IMR-90 (cell line): ENCODE data around the gene SMIM9. TPM values are rescaled to one million over a fixed set of nuclear protein-coding genes. Genes with fewer than 3 reads are reported as not detected.
A peak's percentile ranks its signal among the peaks of the same experiment; 100 is the strongest.

Source experiments
- ATAC-seq: fragments of 200-7000 bp; cut with Tn5 transposase; 2 replicates; pipeline ENCODE4 v1.9.1; 2020; ENCODE audit warnings: low read depth, mild to moderate bottlenecking, moderate library complexity
- BruUV-seq: library from RNA; stranded (reverse); fragments of 400-500 nt; replicated peaks from 2 replicates; lab custom pipeline; 2021; lab: Mats Ljungman, UMichigan
- CTCF ChIA-PET: fragments of 300-600 bp; formaldehyde crosslinking; extraction: SDS; loops from one replicate; lab custom pipeline; 2021; ENCODE audit warnings: antibody characterized with exemption; lab: Yijun Ruan, JAX
- POLR2A ChIA-PET: fragments of 300-600 bp; sonication (Branson Sonifier 250); formaldehyde crosslinking; loops from one replicate; lab custom pipeline; 2022; ENCODE audit warnings: antibody characterized with exemption; ENCODE audit not compliant: unreplicated experiment; lab: Charles Lee
- DNase-seq: peaks from one replicate; pipeline ENCODE4 v3.0.0; 2013
- H2AFZ ChIP-seq: replicated peaks from 2 replicates; pipeline ENCODE3; 2013; ENCODE audit warnings: low read length, mild to moderate bottlenecking; ENCODE audit not compliant: poor library complexity
- H2AK5ac ChIP-seq: 2 replicates; pipeline ENCODE4 v1.6.1; 2013; ENCODE audit warnings: low read depth, low read length, inconsistent platforms
- H2AK9ac ChIP-seq: replicated peaks from 2 replicates; pipeline ENCODE3; 2013; ENCODE audit warnings: mild to moderate bottlenecking, low read depth, low read length, moderate library complexity; ENCODE audit not compliant: poor library complexity
- H2BK120ac ChIP-seq: 2 replicates; pipeline ENCODE4 v1.6.1; 2013; ENCODE audit warnings: low read depth, low read length, inconsistent platforms
- H2BK15ac ChIP-seq: 3 replicates; pipeline ENCODE4 v1.6.1; 2013; ENCODE audit warnings: low read depth, low read length, inconsistent platforms
- H2BK20ac ChIP-seq: 2 replicates; pipeline ENCODE4 v1.6.1; 2013; ENCODE audit warnings: low read depth, mild to moderate bottlenecking, inconsistent platforms, low read length, moderate library complexity
- H2BK5ac ChIP-seq: 2 replicates; pipeline ENCODE4 v1.6.1; 2013; ENCODE audit warnings: mild to moderate bottlenecking, low read depth, low read length, inconsistent platforms; ENCODE audit not compliant: poor library complexity, severe bottlenecking
- H3K14ac ChIP-seq: replicated peaks from 2 replicates; pipeline ENCODE4 v1.6.1; 2013; ENCODE audit warnings: low read depth, low read length, inconsistent platforms
- H3K18ac ChIP-seq: 2 replicates; pipeline ENCODE4 v1.6.1; 2013; ENCODE audit warnings: low read depth, low read length, control low read depth
- H3K23ac ChIP-seq: 2 replicates; pipeline ENCODE4 v1.6.1; 2013; ENCODE audit warnings: low read depth, low read length, inconsistent platforms
- H3K27ac ChIP-seq: 2 replicates; pipeline ENCODE4 v1.5.1; 2013; ENCODE audit warnings: mild to moderate bottlenecking, control low read depth, low read length; ENCODE audit not compliant: insufficient read depth
- H3K27me3 ChIP-seq: 2 replicates; pipeline ENCODE4 v1.6.1; 2013; ENCODE audit warnings: low read length; ENCODE audit not compliant: control insufficient read depth, insufficient read depth
- H3K36me3 ChIP-seq: 2 replicates; pipeline ENCODE4 v1.6.1; 2013; ENCODE audit warnings: low read length, mixed read lengths; ENCODE audit not compliant: control insufficient read depth, insufficient read depth
- H3K4ac ChIP-seq: 2 replicates; pipeline ENCODE4 v1.6.1; 2013; ENCODE audit warnings: low read depth, low read length, inconsistent platforms
- H3K4me1 ChIP-seq: 2 replicates; pipeline ENCODE4 v1.6.1; 2013; ENCODE audit warnings: low read length, mixed read lengths; ENCODE audit not compliant: control insufficient read depth, insufficient read depth
- H3K4me2 ChIP-seq: 2 replicates; pipeline ENCODE4 v1.6.1; 2013; ENCODE audit warnings: low read depth, mild to moderate bottlenecking, control low read depth, low read length, moderate library complexity
- H3K4me3 ChIP-seq: 2 replicates; pipeline ENCODE4 v1.5.1; 2013; ENCODE audit warnings: low read depth, mild to moderate bottlenecking, control low read depth, low read length, moderate library complexity; ENCODE audit not compliant: insufficient read depth
- H3K56ac ChIP-seq: 2 replicates; pipeline ENCODE4 v1.6.1; 2013; ENCODE audit warnings: low read length, inconsistent platforms; ENCODE audit not compliant: insufficient read depth; ENCODE audit errors: extremely low read depth
- H3K79me1 ChIP-seq, 2 experiments: 2 replicates each; pipeline ENCODE4 v1.6.1; 2013; ENCODE audit warnings: low read length in 2 of 2, inconsistent platforms in 1 of 2, low read depth in 1 of 2
- H3K9ac ChIP-seq: 2 replicates; pipeline ENCODE4 v1.6.1; 2013; ENCODE audit warnings: low read depth, low read length, control low read depth
- H3K9me1 ChIP-seq: 2 replicates; pipeline ENCODE4 v1.6.1; 2013; ENCODE audit warnings: low read length, inconsistent platforms; ENCODE audit not compliant: insufficient read depth
- H3K9me3 ChIP-seq: 2 replicates; pipeline ENCODE4 v1.6.1; 2013; ENCODE audit warnings: low read length; ENCODE audit not compliant: control insufficient read depth, insufficient read depth
- H4K20me1 ChIP-seq: 2 replicates; pipeline ENCODE4 v1.6.1; 2013; ENCODE audit warnings: low read length, inconsistent platforms; ENCODE audit not compliant: insufficient read depth
- H4K5ac ChIP-seq: 2 replicates; pipeline ENCODE4 v1.6.1; 2013; ENCODE audit warnings: mild to moderate bottlenecking, low read depth, low read length, control low read depth
- H4K8ac ChIP-seq, 2 experiments: 2 replicates each; pipeline ENCODE4 v1.6.1; 2013; ENCODE audit warnings: low read depth in 2 of 2, low read length in 2 of 2, control low read depth in 1 of 2, inconsistent platforms in 1 of 2
- H4K91ac ChIP-seq: 2 replicates; pipeline ENCODE4 v1.6.1; 2013; ENCODE audit warnings: low read depth, low read length, inconsistent platforms; ENCODE audit not compliant: insufficient read depth
- CEBPB ChIP-seq: IDR thresholded peaks from 2 replicates; pipeline ENCODE4 v1.6.1; 2012; ENCODE audit warnings: low read depth, low read length, improper control_type of control experiment
- MAZ ChIP-seq: IDR thresholded peaks from 2 replicates; pipeline ENCODE4 v1.6.1; 2012; ENCODE audit warnings: low read depth, mild to moderate bottlenecking, low read length, improper control_type of control experiment, moderate library complexity, borderline replicate concordance
- MXI1 ChIP-seq: IDR thresholded peaks from 2 replicates; pipeline ENCODE4 v1.6.1; 2012; ENCODE audit warnings: low read depth, mild to moderate bottlenecking, low read length, moderate library complexity, borderline replicate concordance
- RAD21 ChIP-seq: IDR thresholded peaks from 2 replicates; pipeline ENCODE4 v1.6.1; 2012; ENCODE audit warnings: low read length, improper control_type of control experiment
- WGBS, 2 experiments: methylation state at CpG; one replicate each; pipeline versions ENCODE4 v1.1.5 to v1.1.7; 2013; ENCODE audit warnings: missing lambda C conversion rate in 2 of 2; ENCODE audit not compliant: insufficient read length in 1 of 2; ENCODE audit errors: extremely low coverage in 2 of 2; 5-methylcytosine and 5-hydroxymethylcytosine counted together
- dilution Hi-C: fragments of 300-500 bp; cut with HindIII; formaldehyde crosslinking; loops from one replicate; pipeline ENCODE4 v1.14.3; 2018; ENCODE audit warnings: low sequenced_read_pairs; ENCODE audit not compliant: unreplicated experiment
- in situ Hi-C: fragments of 300-500 bp; cut with MboI; formaldehyde crosslinking; loops from 3 replicates; pipeline ENCODE4 v1.14.3; 2019; ENCODE audit warnings: low sequenced_read_pairs, inconsistent platforms, mixed read lengths
- intact Hi-C: fragments of 100-400 bp; cut with micrococcal nuclease; formaldehyde crosslinking; loops from 2 replicates; pipeline ENCODE4 v1.10.0; 2022
- polyA plus RNA-seq, 3 experiments: library from polyadenylated mRNA; depleted of rRNA; stranded (reverse); fragments of >200 nt; gene quantifications; 2 replicates each; pipeline ENCODE4 v1.2.3, GENCODE V29; 2012; ENCODE audit warnings: low replicate concordance in 1 of 3
- total RNA-seq: library from RNA; depleted of rRNA; stranded (reverse); fragments of >200 nt; gene quantifications from 2 replicates; pipeline ENCODE4 v1.2.3, GENCODE V29; 2012
- TF ChIP-seq, protein P1 (sequence below): fragments of 150-350 bp; IDR thresholded peaks from 2 replicates; pipeline ENCODE4 v1.6.1; 2016; ENCODE audit warnings: low read depth, mild to moderate bottlenecking, low read length, moderate library complexity, borderline replicate concordance
- TF ChIP-seq, protein P2 (sequence below): conservative IDR thresholded peaks from 2 replicates; pipeline ENCODE4 v1.5.1; 2012; ENCODE audit warnings: mild to moderate bottlenecking, low read depth, low read length, improper control_type of control experiment
- TF ChIP-seq, protein P3 (sequence below): fragments of 150-350 bp; IDR thresholded peaks from 2 replicates; pipeline ENCODE4 v1.6.1; 2017; ENCODE audit warnings: mild to moderate bottlenecking, antibody characterized with exemption, low read length, low read depth

SMIM9 gene
- total and polyA plus RNA-seq, 2 of the 4 experiments (the other 2 are of a cell fraction), result not detected

DNA sequence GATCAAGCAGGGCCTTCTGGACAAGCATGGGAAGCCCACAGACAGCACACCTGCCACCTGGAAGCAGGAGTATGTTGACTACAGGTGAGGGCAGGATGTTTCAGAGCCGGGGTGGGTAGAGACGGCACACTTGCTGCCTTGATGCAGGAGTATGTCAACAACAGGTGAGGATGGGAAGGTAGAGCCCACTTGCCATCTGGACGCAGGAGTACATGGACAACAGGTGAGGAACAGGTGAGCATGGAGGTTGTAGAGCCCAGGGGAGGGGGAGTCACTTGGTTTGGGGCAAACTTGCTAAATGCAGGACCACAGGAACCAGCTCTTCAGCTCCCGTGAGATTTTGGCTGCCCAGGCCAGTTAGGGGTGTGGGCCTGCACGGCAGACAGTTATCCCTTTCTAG, 59.8 kb downstream of the SMIM9 start:
- ATAC-seq, result no peak
- no peak for DNase-seq
- no peak overlapping the region for H3K56ac ChIP-seq
- intact Hi-C loops, result no loop called here
- H3K9me1 ChIP-seq, result no peaks in the 10 kb centered on the region
- H3K27me3 ChIP-seq, result no peaks in the 10 kb centered on the region
- no peak overlapping the region for H2BK5ac ChIP-seq
- H3K4me3 ChIP-seq, result no peak overlapping the region
- H4K20me1 ChIP-seq, result peaks cover 8% of the 10 kb centered on the region
- H4K91ac ChIP-seq, result no peak overlapping the region
- peaks cover 3 to 6% of the 10 kb centered on the region in 2 experiments; a peak in 3 of 4 replicates for H3K79me1 ChIP-seq
- no peak overlapping the region for H2BK20ac ChIP-seq
- peaks cover 3% of the 10 kb centered on the region; the same call in 1 of the 2 replicates for H3K4me1 ChIP-seq
- no peak overlapping the region for H3K9ac ChIP-seq
- ChIA-PET CTCF (no interaction called here), POLR2A (no interaction called here)
- no peak overlapping the region for H3K23ac ChIP-seq
- peaks cover 38% of the 10 kb centered on the region for H3K36me3 ChIP-seq
- no peak overlapping the region for H3K27ac ChIP-seq
- H2AFZ ChIP-seq, result peak overlapping the region; percentile 64
- H3K14ac ChIP-seq, result no peak overlapping the region
- H3K9me3 ChIP-seq, result no peaks in the 10 kb centered on the region
- H4K8ac ChIP-seq, result no peak overlapping the region
- H2BK120ac ChIP-seq, result no peak overlapping the region
- H3K4me2 ChIP-seq, result no peak overlapping the region
- no peak overlapping the region for H2AK5ac ChIP-seq
- no TSS peak for BruUV-seq
- H4K5ac ChIP-seq, result no peak overlapping the region
- no peak overlapping the region for H2BK15ac ChIP-seq
- H2AK9ac ChIP-seq, result peak overlapping the region; percentile 74
- TF ChIP-seq, protein P1, sequence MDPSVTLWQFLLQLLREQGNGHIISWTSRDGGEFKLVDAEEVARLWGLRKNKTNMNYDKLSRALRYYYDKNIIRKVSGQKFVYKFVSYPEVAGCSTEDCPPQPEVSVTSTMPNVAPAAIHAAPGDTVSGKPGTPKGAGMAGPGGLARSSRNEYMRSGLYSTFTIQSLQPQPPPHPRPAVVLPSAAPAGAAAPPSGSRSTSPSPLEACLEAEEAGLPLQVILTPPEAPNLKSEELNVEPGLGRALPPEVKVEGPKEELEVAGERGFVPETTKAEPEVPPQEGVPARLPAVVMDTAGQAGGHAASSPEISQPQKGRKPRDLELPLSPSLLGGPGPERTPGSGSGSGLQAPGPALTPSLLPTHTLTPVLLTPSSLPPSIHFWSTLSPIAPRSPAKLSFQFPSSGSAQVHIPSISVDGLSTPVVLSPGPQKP, result no peak
- TF ChIP-seq MXI1 (no peak), RAD21 (no peak), CEBPB (no peak), MAZ (no peak)
- TF ChIP-seq, protein P2, sequence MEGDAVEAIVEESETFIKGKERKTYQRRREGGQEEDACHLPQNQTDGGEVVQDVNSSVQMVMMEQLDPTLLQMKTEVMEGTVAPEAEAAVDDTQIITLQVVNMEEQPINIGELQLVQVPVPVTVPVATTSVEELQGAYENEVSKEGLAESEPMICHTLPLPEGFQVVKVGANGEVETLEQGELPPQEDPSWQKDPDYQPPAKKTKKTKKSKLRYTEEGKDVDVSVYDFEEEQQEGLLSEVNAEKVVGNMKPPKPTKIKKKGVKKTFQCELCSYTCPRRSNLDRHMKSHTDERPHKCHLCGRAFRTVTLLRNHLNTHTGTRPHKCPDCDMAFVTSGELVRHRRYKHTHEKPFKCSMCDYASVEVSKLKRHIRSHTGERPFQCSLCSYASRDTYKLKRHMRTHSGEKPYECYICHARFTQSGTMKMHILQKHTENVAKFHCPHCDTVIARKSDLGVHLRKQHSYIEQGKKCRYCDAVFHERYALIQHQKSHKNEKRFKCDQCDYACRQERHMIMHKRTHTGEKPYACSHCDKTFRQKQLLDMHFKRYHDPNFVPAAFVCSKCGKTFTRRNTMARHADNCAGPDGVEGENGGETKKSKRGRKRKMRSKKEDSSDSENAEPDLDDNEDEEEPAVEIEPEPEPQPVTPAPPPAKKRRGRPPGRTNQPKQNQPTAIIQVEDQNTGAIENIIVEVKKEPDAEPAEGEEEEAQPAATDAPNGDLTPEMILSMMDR, result no peak
- TF ChIP-seq, protein P3, sequence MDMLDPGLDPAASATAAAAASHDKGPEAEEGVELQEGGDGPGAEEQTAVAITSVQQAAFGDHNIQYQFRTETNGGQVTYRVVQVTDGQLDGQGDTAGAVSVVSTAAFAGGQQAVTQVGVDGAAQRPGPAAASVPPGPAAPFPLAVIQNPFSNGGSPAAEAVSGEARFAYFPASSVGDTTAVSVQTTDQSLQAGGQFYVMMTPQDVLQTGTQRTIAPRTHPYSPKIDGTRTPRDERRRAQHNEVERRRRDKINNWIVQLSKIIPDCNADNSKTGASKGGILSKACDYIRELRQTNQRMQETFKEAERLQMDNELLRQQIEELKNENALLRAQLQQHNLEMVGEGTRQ, result no peak
- 40% methylated on average over 1 of the region's 5 CpGs; no CpG with 5 or more reads in 1 of the 2 experiments for WGBS, 2 experiments
- in situ Hi-C loops, result no loop called here
- no peak overlapping the region for H3K4ac ChIP-seq
- no peak overlapping the region for H3K18ac ChIP-seq
- dilution Hi-C loops, result no loop called here
